ENCODE data around the gene PORCN.
A peak's percentile ranks its signal among the peaks of the same experiment; 100 is the strongest.
"Not testable (repeated sequence)": the region's sequence is repeated elsewhere in the genome, so short reads cannot be mapped to it uniquely, and the experiment has no call there.

Gene PORCN

GRCh38 chrX:48511560-48511959 is 2.8 kb downstream of the PORCN start:
- peak in 1 of 2 experiments; percentile 16 for DNase-seq
- no peak for TF ChIP-seq GATA1 (IDR thresholded peaks at IDR 0.05; ENCODE audit: low read depth, low read length)
- TF ChIP-seq POLR2A (IDR thresholded peaks at IDR 0.05; ENCODE audit: low read length), result no peak

- no peak for TF ChIP-seq POLR2A (IDR thresholded peaks at IDR 0.05; ENCODE audit: low read length)
- no peak for TF ChIP-seq GATA1 (IDR thresholded peaks at IDR 0.05; ENCODE audit: low read depth, low read length)
- no peak for DNase-seq
Measured at GRCh38 chrX:48512371-48512935, 3.7 kb downstream of the PORCN start.

GRCh38 chrX:48513670-48514069 is 4.9 kb downstream of the PORCN start:
- TF ChIP-seq GATA1 (IDR thresholded peaks at IDR 0.05; ENCODE audit: low read depth, low read length), result no peak
- TF ChIP-seq POLR2A (IDR thresholded peaks at IDR 0.05; ENCODE audit: low read length), result no peak

DNA sequence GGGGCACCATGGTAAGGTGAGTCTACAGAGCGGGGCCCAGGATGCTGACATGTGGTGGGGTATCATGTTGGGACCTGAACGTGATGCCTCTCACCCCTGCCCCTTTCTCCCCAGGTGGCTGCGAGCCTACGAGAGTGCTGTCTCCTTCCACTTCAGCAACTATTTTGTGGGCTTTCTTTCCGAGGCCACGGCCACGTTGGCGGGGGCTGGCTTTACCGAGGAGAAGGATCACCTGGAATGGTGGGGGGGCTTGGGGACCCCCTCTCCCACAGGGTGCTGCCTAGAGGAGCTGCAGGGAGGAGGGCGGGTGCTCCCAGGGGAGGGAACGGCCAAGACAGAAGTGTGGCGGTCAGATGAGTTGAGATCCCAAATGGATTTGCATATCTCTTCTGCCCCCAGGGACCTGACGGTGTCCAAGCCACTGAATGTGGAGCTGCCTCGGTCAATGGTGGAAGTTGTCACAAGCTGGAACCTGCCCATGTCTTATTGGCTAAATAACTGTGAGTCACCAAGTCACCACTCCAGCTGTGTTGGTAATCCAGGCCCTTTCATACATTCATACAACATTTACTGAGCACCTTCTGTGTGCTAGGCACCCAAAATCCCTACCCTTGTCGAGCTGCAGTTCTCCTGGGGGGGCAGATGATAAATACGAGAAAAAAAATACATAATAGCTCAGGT is 5.5 kb downstream of the PORCN start:
- DNase-seq, result no peak
- TF ChIP-seq POLR2A (IDR thresholded peaks at IDR 0.05; ENCODE audit: low read length), result no peak
- TF ChIP-seq GATA1 (IDR thresholded peaks at IDR 0.05; ENCODE audit: low read depth, low read length), result no peak

More at GRCh38 chrX:48513670-48514069, 4.9 kb downstream of the PORCN start:
- peak; percentile 4 to 9 for DNase-seq

GRCh38 chrX:48514868-48515460 is 6.2 kb downstream of the PORCN start:
- no peak for TF ChIP-seq POLR2A (IDR thresholded peaks at IDR 0.05; ENCODE audit: low read length)
- no peak for TF ChIP-seq GATA1 (IDR thresholded peaks at IDR 0.05; ENCODE audit: low read depth, low read length)
- no peak for DNase-seq

- TF ChIP-seq POLR2A (IDR thresholded peaks at IDR 0.05; ENCODE audit: low read length) (no peak), GATA1 (IDR thresholded peaks at IDR 0.05; ENCODE audit: low read depth, low read length) (no peak)
Measured at GRCh38 chrX:48515842-48516241, 7.0 kb downstream of the PORCN start.

GRCh38 chrX:48516285-48516684 is 7.5 kb downstream of the PORCN start:
- DNase-seq, result no peak
- TF ChIP-seq POLR2A (IDR thresholded peaks at IDR 0.05; ENCODE audit: low read length), result no peak
- no peak for TF ChIP-seq GATA1 (IDR thresholded peaks at IDR 0.05; ENCODE audit: low read depth, low read length)

More at GRCh38 chrX:48515842-48516241, 7.0 kb downstream of the PORCN start:
- DNase-seq, result no peak

- TF ChIP-seq GATA1 (IDR thresholded peaks at IDR 0.05; ENCODE audit: low read depth, low read length) (no peak), POLR2A (IDR thresholded peaks at IDR 0.05; ENCODE audit: low read length) (no peak)
- no peak for DNase-seq
Measured at GRCh38 chrX:48516987-48517386, 8.2 kb downstream of the PORCN start.

DNA sequence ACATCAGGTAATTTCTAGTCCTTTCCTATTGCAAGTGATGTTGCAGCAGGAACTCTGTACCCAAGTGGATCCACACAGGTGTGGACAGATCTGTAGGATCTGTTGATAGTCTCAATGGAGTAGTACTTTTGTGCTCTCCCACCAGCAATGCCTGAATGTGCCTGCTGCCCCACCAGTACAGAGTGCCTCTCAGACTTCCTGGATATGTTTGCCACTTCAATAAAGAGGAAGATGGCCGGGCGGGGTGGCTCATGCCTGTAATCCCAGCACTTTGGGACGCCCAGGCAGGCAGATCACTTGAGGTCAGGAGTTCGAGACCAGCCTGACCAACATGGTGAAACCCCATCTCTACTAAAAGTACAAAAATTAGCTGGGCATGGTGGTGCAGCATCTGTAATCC is 10.7 kb downstream of the PORCN start:
- DNase-seq, result not testable (repeated sequence)

DNA sequence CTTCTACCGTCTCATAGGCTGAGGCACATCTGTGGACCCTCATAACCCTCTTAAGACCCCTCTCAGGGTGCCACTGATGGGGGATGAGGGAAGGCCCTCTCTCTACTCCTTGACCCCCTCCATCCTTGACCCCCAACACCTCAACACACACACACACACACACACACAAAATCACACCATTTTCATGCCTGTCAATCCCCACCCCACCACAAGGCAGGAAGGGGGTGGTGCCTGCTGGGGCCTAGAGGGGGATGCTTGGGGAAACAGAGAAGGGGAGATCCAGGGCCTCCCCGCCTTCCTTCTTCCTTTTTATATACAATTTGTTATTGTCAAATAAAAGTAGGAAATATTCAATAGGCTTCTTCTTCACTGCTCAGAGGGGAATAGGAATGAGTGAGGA is 11.7 kb downstream of the PORCN start:
- no peak for TF ChIP-seq POLR2A (IDR thresholded peaks at IDR 0.05; ENCODE audit: low read length)
- no peak for TF ChIP-seq GATA1 (IDR thresholded peaks at IDR 0.05; ENCODE audit: low read depth, low read length)
- no peak for DNase-seq

DNA sequence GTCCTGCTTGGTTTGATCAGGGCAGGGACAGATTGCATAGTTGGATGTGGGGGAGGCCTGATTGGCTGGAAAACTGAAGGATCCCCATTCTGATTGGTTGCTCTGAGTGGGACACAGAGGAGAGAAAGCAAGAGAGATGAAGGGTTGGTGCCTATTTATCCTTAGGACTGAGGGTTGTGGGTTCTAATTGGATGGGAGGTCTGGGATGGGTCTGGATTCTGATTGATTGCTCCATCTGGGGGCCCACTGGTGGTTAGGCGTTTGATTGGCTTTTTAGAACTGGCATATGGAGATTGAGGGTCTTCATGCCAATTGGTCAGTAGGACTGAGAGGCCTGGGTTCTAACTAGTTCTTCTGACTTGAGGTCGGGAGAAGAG is 12.2 kb downstream of the PORCN start:
- TF ChIP-seq GATA1 (IDR thresholded peaks at IDR 0.05; ENCODE audit: low read depth, low read length) (no peak), POLR2A (IDR thresholded peaks at IDR 0.05; ENCODE audit: low read length) (no peak)
- peak in 1 of 2 experiments; percentile 21 for DNase-seq

- TF ChIP-seq POLR2A (IDR thresholded peaks at IDR 0.05; ENCODE audit: low read length), result peak; percentile 76
- TF ChIP-seq GATA1 (IDR thresholded peaks at IDR 0.05; ENCODE audit: low read depth, low read length), result no peak
- DNase-seq, result peak; percentile 92 to 94
Measured at GRCh38 chrX:48521353-48522243, 12.8 kb downstream of the PORCN start, which contains the start of gene EBP. EBP (plus strand) TSS chrX:48521808; CDS start chrX:48523772, 1,964 bp downstream.

DNA sequence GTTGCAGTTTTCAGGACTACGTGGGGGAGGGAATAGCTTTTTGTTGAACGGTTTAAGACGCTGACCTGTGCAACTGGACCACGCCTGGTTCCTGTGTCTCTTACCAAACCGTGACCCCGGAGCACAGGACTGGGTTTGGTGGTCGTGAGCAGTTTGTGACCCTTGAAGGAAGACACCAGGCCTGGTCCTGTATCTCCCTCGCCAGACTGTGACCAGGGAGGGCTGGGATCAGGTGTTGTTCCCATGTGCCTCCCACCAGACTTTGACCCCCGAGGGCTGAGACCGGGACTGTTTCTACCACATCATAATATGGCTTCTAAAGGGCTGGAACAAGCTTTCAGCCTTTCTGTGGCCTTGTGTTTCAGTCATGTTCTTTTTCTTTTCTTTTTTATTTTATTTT is 13.5 kb downstream of the PORCN start:
- TF ChIP-seq POLR2A (IDR thresholded peaks at IDR 0.05; ENCODE audit: low read length) (no peak), GATA1 (IDR thresholded peaks at IDR 0.05; ENCODE audit: low read depth, low read length) (no peak)

GRCh38 chrX:48523682-48524081 is 14.9 kb downstream of the PORCN start:
- DNase-seq, result no peak
- TF ChIP-seq GATA1 (IDR thresholded peaks at IDR 0.05; ENCODE audit: low read depth, low read length) (no peak), POLR2A (IDR thresholded peaks at IDR 0.05; ENCODE audit: low read length) (no peak)

More for the DNA sequence above, 13.5 kb downstream of the PORCN start:
- DNase-seq, result no peak

DNA sequence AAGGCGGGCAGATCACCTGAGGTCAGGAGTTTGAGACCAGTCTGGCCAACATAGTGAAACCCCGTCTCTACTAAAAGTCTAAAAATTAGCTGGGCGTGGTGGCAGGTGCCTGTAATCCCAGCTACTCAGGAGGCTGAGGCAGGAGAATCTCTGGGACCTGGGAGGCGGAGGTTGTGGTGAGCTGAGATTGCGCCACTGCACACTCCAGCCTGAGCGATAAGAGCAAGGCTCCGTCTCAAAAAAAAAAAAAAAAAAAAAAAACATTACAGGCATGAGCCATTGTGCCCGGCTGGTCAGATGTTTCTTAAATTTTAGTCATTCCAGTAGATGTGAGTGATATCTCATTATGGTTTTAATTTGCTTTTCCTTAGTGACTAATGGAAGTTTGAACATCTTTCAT is 17.1 kb downstream of the PORCN start:
- DNase-seq, result not testable (repeated sequence)
